SU-DHL-6 (cell line): ENCODE data around the gene OR10G4.
"Not testable (repeated sequence)": the region's sequence is repeated elsewhere in the genome, so short reads cannot be mapped to it uniquely, and the experiment has no call there.

ENCODE experiments used
- H2AFZ ChIP-seq: fragments of 200-600 bp; sonication (generic); 2 replicates; pipeline ENCODE4 v1.6.1; 2014; ENCODE audit warnings: low read depth, mild to moderate bottlenecking, moderate library complexity, mixed read lengths, antibody characterized with exemption, low read length; ENCODE audit not compliant: severe bottlenecking
- H3F3A ChIP-seq: fragments of 200-600 bp; shearing (Covaris generic); 2 replicates; pipeline ENCODE4 v1.6.0; 2016; ENCODE audit warnings: antibody characterized with exemption, mild to moderate bottlenecking; ENCODE audit not compliant: insufficient read depth
- H3K27ac ChIP-seq: fragments of 200-600 bp; sonication (generic); 2 replicates; pipeline ENCODE4 v1.5.1; 2016; ENCODE audit warnings: low read depth, mild to moderate bottlenecking, low read length, moderate library complexity, mixed read lengths
- H3K27me3 ChIP-seq: fragments of 200-600 bp; sonication (generic), shearing (Covaris generic); 2 replicates; pipeline ENCODE4 v1.6.0; 2014; ENCODE audit warnings: mild to moderate bottlenecking, low read length
- H3K36me3 ChIP-seq: fragments of 200-600 bp; sonication (generic); 2 replicates; pipeline ENCODE4 v1.6.1; 2014; ENCODE audit warnings: mild to moderate bottlenecking, low read length, mixed read lengths
- H3K4me2 ChIP-seq: fragments of 300-600, 200-600 bp; shearing (Covaris generic), sonication (generic); 2 replicates; pipeline ENCODE4 v1.6.0; 2014; ENCODE audit warnings: low read length, low read depth, mild to moderate bottlenecking; ENCODE audit not compliant: poor library complexity, severe bottlenecking
- H3K4me3 ChIP-seq: fragments of 200-600 bp; sonication (generic); 2 replicates; pipeline ENCODE4 v1.5.1; 2014; ENCODE audit warnings: antibody characterized with exemption, low read length, mild to moderate bottlenecking, mixed read lengths; ENCODE audit not compliant: insufficient read depth, poor library complexity, severe bottlenecking
- H3K79me2 ChIP-seq: fragments of 200-600 bp; sonication (generic); 2 replicates; pipeline ENCODE4 v1.6.1; 2014; ENCODE audit warnings: mild to moderate bottlenecking, low read length, moderate library complexity; ENCODE audit not compliant: insufficient read depth
- H3K9ac ChIP-seq: fragments of 200-600 bp; sonication (generic); 2 replicates; pipeline ENCODE4 v1.7.0; 2014; ENCODE audit warnings: mild to moderate bottlenecking, low read length
- H3K9me2 ChIP-seq: fragments of 200-600 bp; sonication (generic); replicated peaks from 2 replicates; pipeline ENCODE4 v1.6.1; 2014; ENCODE audit warnings: low read length; ENCODE audit not compliant: insufficient read depth
- H3K9me3 ChIP-seq: fragments of 200-600 bp; sonication (generic); 2 replicates; pipeline ENCODE4 v1.6.1; 2014; ENCODE audit warnings: low read length, mixed read lengths; ENCODE audit not compliant: insufficient read depth
- H4K20me1 ChIP-seq: fragments of 200-600 bp; sonication (generic); 2 replicates; pipeline ENCODE4 v1.6.1; 2014; ENCODE audit warnings: low read depth, mild to moderate bottlenecking, antibody characterized with exemption, low read length, moderate library complexity, mixed read lengths
- CTCF ChIP-seq: fragments of 200-600 bp; sonication (generic); IDR thresholded peaks from one replicate; pipeline ENCODE4 v1.5.1; 2017; ENCODE audit warnings: antibody characterized with exemption, mild to moderate bottlenecking, low read length, moderate library complexity; ENCODE audit not compliant: insufficient read depth, poor library complexity, severe bottlenecking
- EZH2phosphoT487 ChIP-seq: fragments of 200-600 bp; sonication (generic), shearing (Covaris generic); conservative IDR thresholded peaks from 2 replicates; pipeline ENCODE4 v1.6.1; 2018; ENCODE audit warnings: mild to moderate bottlenecking, antibody characterized with exemption, low read length, moderate library complexity, mixed read lengths

OR10G4 gene

GRCh38 chr11:123977731-123978347 is 35.0 kb upstream of the OR10G4 start, which contains the start of gene OR10S1:
Gene OR10S1 (minus strand): TSS chr11:123977781. CDS start chr11:123977664, 117 bp downstream.
- Histone ChIP-seq H3F3A (no peaks in the 10 kb centered on the region), H2AFZ (no peak within 1 kb of the TSS), H3K27me3 (no peaks in the 10 kb centered on the region), H3K9me3 (no peaks in the 10 kb centered on the region), H3K36me3 (no peaks in the 10 kb centered on the region), H3K79me2 (no peaks in the 10 kb centered on the region), H4K20me1 (no peaks in the 10 kb centered on the region), H3K27ac (no peak within 1 kb of the TSS), H3K4me3 (no peak within 1 kb of the TSS), H3K9me2 (no peaks in the 10 kb centered on the region), H3K9ac (no peak within 1 kb of the TSS), H3K4me2 (no peak within 1 kb of the TSS)
- TF ChIP-seq EZH2phosphoT487 (no peak), CTCF (no peak)

DNA sequence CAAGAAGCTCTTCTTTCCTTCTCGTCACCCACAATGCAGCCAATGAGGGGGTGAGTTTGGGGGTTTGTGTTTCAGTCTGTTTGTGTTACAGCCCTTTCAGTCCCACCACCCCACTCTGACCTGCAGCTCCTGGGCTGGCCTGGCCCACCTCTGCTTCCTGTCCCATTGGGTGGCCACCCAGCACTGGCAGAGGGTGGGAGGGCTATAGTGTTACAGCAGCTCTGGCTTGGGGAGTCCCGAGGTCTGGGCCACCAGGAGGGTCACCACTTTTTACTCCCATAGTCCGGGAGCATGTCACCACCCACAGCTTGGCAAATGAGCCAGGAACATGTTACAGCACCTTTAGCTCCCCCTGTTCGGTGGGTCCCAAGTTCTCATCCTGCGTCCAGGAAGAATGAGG is 33.5 kb upstream of the OR10G4 start:
- Histone ChIP-seq H3K79me2 (no peaks in the 10 kb centered on the region), H3K36me3 (no peaks in the 10 kb centered on the region), H3K9me2 (no peaks in the 10 kb centered on the region), H3K27ac (no peak overlapping the region), H3K9me3 (no peaks in the 10 kb centered on the region), H3F3A (no peaks in the 10 kb centered on the region), H3K27me3 (no peaks in the 10 kb centered on the region), H4K20me1 (no peaks in the 10 kb centered on the region), H3K9ac (no peak overlapping the region), H3K4me2 (no peak overlapping the region), H2AFZ (no peak overlapping the region), H3K4me3 (no peak overlapping the region)
- TF ChIP-seq EZH2phosphoT487 (no peak), CTCF (no peak)

DNA sequence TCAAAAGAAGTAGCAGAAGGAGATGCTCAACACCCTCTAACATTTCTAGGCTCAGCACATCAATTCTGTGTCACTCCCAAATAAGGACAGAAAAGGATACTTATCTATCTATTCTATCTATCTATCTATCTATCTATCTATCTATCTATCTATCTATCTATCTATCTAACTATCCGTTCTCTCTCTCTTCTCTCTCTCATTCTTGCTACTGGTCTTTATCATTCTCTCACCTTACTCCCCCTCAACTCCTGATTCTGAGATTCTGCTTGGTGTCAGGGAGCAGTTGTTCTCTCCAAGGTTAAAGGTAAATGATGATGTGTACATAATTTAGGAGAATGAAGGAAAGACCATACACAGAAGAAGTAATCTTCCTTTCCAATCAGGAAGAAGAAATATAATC is 17.7 kb upstream of the OR10G4 start, which contains the start of gene OR10G6:
TSS of gene OR10G6 (minus strand) at position 43 of the 400 bp plus-strand sequence. CDS start at position 43, 0 bp downstream.
- no peak within 1 kb of the TSS for H2AFZ ChIP-seq
- no peaks in the 10 kb centered on the region for H3K9me3 ChIP-seq
- H3K9ac ChIP-seq, result no peak within 1 kb of the TSS
- no peaks in the 10 kb centered on the region for H3F3A ChIP-seq
- no peaks in the 10 kb centered on the region for H3K36me3 ChIP-seq
- no peak within 1 kb of the TSS for H3K4me3 ChIP-seq
- no peaks in the 10 kb centered on the region for H3K9me2 ChIP-seq
- H4K20me1 ChIP-seq, result no peaks in the 10 kb centered on the region
- H3K27me3 ChIP-seq, result no peaks in the 10 kb centered on the region
- no peak within 1 kb of the TSS for H3K4me2 ChIP-seq
- TF ChIP-seq CTCF, result no peak
- no peak for TF ChIP-seq EZH2phosphoT487
- no peak within 1 kb of the TSS for H3K27ac ChIP-seq
- H3K79me2 ChIP-seq, result no peaks in the 10 kb centered on the region

DNA sequence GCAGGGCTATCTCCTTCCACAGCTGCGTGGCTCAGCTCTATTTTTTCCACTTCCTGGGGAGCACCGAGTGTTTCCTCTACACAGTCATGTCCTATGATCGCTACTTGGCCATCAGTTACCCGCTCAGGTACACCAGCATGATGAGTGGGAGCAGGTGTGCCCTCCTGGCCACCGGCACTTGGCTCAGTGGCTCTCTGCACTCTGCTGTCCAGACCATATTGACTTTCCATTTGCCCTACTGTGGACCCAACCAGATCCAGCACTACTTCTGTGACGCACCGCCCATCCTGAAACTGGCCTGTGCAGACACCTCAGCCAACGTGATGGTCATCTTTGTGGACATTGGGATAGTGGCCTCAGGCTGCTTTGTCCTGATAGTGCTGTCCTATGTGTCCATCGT is 3.0 kb downstream of the OR10G4 start:
- not testable (repeated sequence) for H3K36me3 ChIP-seq, H3K79me2 ChIP-seq, H3K27me3 ChIP-seq

More for the DNA sequence above, 3.0 kb downstream of the OR10G4 start:
- H3K9me3 ChIP-seq, H2AFZ ChIP-seq, H3K9me2 ChIP-seq, H3F3A ChIP-seq, H3K4me2 ChIP-seq, H3K4me3 ChIP-seq, H3K27ac ChIP-seq, H3K9ac ChIP-seq, H4K20me1 ChIP-seq: not testable (repeated sequence)
